C1 segment of cervical spinal cord (tissue), 14 donors: ENCODE measurements around the gene SNCB.

Source experiments
- DNase-seq, 14 donors: peaks; one replicate each; lab custom pipeline; 2025; lab: John Stamatoyannopoulos, UW

SNCB gene

GRCh38 chr5:176577312-176578176, 52.8 kb downstream of the SNCB start:
- no peak for DNase-seq

- DNase-seq: no peak
Observed at GRCh38 chr5:176575488-176576422, 54.6 kb downstream of the SNCB start.

- DNase-seq: no peak
Observed at GRCh38 chr5:176575066-176575465, 55.3 kb downstream of the SNCB start.

GRCh38 chr5:176574297-176574591, 56.1 kb downstream of the SNCB start:
- DNase-seq: peak in 1 of 14 donors; percentile 46

- DNase-seq: peak in 13 of 14 donors; percentile 7 to 70 (median 37)
Observed at GRCh38 chr5:176573564-176574296, 56.6 kb downstream of the SNCB start.
